HG02623 (cell line): Measurements from ENCODE around the gene SUCLG2.

Experiments used
- ATAC-seq: cut with Tn5 transposase; IDR thresholded peaks from one replicate; pipeline ENCODE4 v1.9.1; 2021; ENCODE audit warnings: moderate library complexity; ENCODE audit not compliant: unreplicated experiment

Gene SUCLG2

GRCh38 chr3:67329358-67329757 is 325.1 kb downstream of the SUCLG2 start:
- no peak for ATAC-seq

GRCh38 chr3:67327582-67327981 is 326.8 kb downstream of the SUCLG2 start:
- ATAC-seq: no peak

GRCh38 chr3:67325231-67325630 is 329.2 kb downstream of the SUCLG2 start:
- ATAC-seq: no peak
